ENCODE measurements around the gene XYLT1. TPM values are rescaled to one million over a fixed set of nuclear protein-coding genes. Genes with fewer than 3 reads are reported as not detected.

Gene XYLT1
- total RNA-seq, 1 experiment from 2014 or later: 14.5 TPM

GRCh38 chr16:17493012-17493411 lies 22.3 kb upstream of the XYLT1 start:
- peaks cover 0 to 6% of the 10 kb centered on the region in 2 experiments; a peak in 2 of 4 replicates for H3K4me1 Mint-ChIP-seq
- peaks cover 0 to 4% (median 0%) of the 10 kb centered on the region in 3 experiments; a peak in 1 of 7 replicates for H3K36me3 Mint-ChIP-seq (ENCODE audit: insufficient read depth in 1 of 3, low read depth in 3 of 3)
- no peak overlapping the region for H3K4me3 Mint-ChIP-seq
- no peak for DNase-seq
- Histone ChIP-seq H3K4me2 (ENCODE audit: insufficient read depth, insufficient read length, low read length) (no peak overlapping the region), H2BK12ac (ENCODE audit: insufficient read length, low read depth, low read length) (no peak overlapping the region), H2BK15ac (ENCODE audit: low read depth, low read length) (no peak overlapping the region), H2AK5ac (ENCODE audit: insufficient read length, low read length) (no peak overlapping the region), H3T11ph (ENCODE audit: low read length) (no peak overlapping the region), H3K14ac (ENCODE audit: insufficient read depth, low read length) (no peak overlapping the region), H3K56ac (ENCODE audit: insufficient read length, low read depth, low read length) (no peak overlapping the region), H2BK120ac (ENCODE audit: low read depth, low read length, poor library complexity, severe bottlenecking) (no peak overlapping the region), H3K79me1 (ENCODE audit: insufficient read depth, low read depth, low read length, poor library complexity, severe bottlenecking) (no peaks in the 10 kb centered on the region), H3K18ac (ENCODE audit: insufficient read length, low read depth, low read length) (no peak overlapping the region), H3K27me3 (ENCODE audit: insufficient read depth, low read length) (no peaks in the 10 kb centered on the region), H4K20me1 (ENCODE audit: control insufficient read depth, insufficient read depth, insufficient read length) (no peaks in the 10 kb centered on the region), H4K91ac (ENCODE audit: insufficient read length, low read depth, low read length) (no peak overlapping the region), H2BK5ac (ENCODE audit: insufficient read length, low read length) (no peak overlapping the region), H2AFZ (ENCODE audit: low read length) (no peak overlapping the region), H3K9me3 (ENCODE audit: control insufficient read depth, low read depth, low read length) (no peaks in the 10 kb centered on the region), H3K23ac (ENCODE audit: insufficient read length, low read depth, low read length) (no peak overlapping the region), H3K79me2 (ENCODE audit: insufficient read depth, low read length) (no peaks in the 10 kb centered on the region), H3K27ac (ENCODE audit: insufficient read length, low read depth, low read length) (no peak overlapping the region), H4K5ac (ENCODE audit: insufficient read length, low read depth, low read length) (no peak overlapping the region), H3K4ac (ENCODE audit: low read depth, low read length) (no peak overlapping the region), H3K9ac (ENCODE audit: extremely low read depth, insufficient read length, low read length) (no peak overlapping the region), H3K23me2 (ENCODE audit: insufficient read length, low read depth, low read length, poor library complexity, severe bottlenecking) (no peaks in the 10 kb centered on the region), H2BK20ac (ENCODE audit: low read depth, low read length, poor library complexity, severe bottlenecking) (no peak overlapping the region), H4K8ac (replicated peaks; ENCODE audit: insufficient read length, low read depth, low read length) (no peak overlapping the region), H3K4me1 (ENCODE audit: insufficient read depth, low read length) (no peaks in the 10 kb centered on the region)
- no peaks in the 10 kb centered on the region for H3K27me3 Mint-ChIP-seq (ENCODE audit: low read depth)
- peaks cover 0 to 8% of the 10 kb centered on the region in 2 experiments; a peak in 3 of 5 replicates for H3K9me3 Mint-ChIP-seq
- H3K27ac Mint-ChIP-seq: no peak overlapping the region
- no peak for TF ChIP-seq CTCF (conservative IDR thresholded peaks at IDR 0.05)

All from H9 (cell line).